Measurements from ENCODE around the gene KRTAP5-3.
"Not testable (repeated sequence)": the region's sequence is repeated elsewhere in the genome, so short reads cannot be mapped to it uniquely, and the experiment has no call there.

KRTAP5-3 gene, protein sequence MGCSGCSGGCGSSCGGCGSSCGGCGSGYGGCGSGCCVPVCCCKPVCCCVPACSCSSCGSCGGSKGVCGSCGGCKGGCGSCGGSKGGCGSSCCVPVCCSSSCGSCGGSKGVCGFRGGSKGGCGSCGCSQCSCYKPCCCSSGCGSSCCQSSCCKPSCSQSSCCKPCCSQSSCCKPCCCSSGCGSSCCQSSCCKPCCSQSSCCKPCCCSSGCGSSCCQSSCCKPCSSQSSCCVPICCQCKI

GRCh38 chr11:1608363-1608762, at the start of gene KRTAP5-3:
TSS of gene KRTAP5-3 (minus strand) at chr11:1608463. CDS start at chr11:1608385, 78 bp downstream.
- DNase-seq: no peak

GRCh38 chr11:1656670-1657069, 48.4 kb upstream of the KRTAP5-3 start:
- no peak for DNase-seq

- no peak for DNase-seq
Observed at GRCh38 chr11:1656061-1656441, 47.8 kb upstream of the KRTAP5-3 start.

- DNase-seq: no peak
Observed at GRCh38 chr11:1655168-1656060, 47.2 kb upstream of the KRTAP5-3 start.

DNA sequence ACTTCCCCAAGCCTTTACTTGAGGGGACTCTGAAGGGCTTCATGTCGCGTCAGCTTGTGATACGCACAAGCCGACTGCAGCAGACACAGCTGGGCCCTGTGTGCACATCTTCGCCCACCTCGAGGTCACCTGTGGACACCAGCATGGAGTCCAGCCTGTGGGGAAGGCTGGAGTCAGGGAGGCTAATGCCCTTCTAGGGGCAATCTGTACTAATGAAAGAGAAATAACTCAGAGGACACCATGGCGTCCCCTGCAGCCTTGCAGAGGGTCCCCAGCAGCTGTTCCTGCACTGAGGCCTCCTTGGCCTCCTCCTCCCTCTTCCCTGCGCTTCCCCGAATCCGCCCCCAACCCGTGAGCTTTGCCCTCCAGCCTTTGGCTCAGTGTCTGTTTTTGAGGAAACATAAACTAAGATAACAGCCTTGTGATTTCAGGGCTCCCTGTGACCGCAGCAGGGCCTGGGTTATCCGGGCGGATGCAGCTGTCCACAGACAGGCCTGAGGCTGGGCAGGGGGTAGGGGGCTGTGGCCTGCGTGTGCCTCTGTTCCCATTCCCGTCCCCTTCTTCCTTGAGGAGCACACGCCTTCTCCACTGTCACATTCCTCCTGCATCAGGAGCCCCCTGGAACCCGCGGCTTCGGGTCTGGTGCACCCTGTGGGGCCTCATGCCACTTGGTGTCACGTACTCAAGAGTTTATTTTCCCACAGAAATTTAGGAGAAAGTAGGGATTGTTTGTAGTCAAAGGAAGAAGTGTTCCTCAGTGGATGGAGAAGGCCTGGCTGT, 46.3 kb upstream of the KRTAP5-3 start:
- DNase-seq: no peak

DNA sequence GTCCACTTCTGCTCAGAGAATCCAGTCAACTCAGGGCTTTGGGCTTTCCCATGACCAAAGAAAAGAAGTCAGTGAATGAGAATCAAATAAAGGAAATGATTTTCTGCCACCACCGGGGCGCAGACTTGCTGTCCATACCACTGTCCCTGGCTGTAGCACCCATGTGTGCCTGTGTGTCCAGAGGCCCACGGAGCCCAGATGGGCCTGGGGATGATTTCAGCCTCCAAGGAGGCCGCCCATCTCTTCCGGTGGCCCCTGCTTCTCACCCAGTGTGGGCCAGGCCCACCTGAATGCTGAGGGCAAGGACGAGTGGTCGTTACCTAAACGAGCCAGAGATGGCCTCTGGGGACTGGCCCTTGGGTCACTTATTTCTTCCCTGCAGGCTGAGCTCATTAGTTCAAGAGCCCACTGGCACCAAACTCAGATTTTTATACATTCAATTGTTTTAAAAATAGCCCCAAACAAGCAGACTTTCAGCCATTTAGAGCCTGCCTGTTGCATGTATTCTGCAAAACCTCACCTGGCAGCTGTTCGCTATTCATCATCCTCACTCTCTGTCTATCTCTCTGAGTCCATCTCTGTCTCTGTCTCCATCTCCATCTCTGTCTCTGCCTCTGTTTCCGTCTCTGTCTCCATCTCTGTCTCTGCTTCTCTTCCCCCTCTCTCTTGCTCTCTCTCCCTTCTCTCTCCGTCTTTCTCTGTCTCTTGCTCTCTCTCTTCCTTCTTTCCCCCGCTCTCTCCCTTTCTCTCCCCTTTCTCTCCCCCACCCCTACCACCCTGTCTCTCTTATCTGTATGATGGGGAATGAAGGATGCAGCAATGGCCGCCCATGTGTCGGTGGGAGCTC, 45.5 kb upstream of the KRTAP5-3 start:
- no peak for DNase-seq

DNA sequence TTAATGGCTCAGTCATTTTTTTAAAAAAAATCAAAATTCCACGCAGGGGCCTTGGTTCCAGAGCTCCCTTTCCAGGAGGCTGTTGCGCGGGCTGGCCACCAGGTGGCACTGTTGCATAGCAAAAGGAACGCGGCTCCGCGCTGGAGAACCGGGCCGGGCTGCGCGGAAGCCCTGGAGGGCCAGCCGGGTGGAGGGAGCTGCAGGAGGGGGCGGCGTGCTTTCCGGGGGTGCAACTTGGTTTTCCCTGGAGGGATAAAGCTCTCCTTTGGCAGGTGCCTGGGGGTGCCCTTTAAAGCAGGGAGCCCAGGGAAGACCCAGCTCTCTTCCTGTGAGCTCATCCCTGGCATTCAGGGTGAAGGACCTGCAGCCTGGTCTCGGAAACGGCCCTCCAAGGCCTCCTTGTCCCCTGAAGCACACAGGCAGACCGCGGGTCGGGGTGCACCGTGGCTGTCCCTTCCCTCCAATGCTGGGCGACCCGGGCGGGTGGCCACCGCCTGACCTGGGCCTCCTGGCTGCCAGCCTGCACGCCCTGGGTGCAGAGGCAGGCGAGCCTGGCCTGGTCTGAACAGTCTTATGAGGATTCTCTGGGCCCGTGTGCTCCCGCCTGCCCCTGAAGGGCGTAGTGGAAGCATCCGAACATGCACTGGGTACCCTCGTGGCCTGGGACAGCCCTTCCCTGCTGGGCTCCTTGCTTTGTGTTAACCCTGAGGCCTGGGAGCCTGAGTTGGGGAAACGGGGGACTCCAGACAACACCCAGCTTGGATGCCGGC, 44.7 kb upstream of the KRTAP5-3 start:
- peak; percentile 66 for DNase-seq

DNA sequence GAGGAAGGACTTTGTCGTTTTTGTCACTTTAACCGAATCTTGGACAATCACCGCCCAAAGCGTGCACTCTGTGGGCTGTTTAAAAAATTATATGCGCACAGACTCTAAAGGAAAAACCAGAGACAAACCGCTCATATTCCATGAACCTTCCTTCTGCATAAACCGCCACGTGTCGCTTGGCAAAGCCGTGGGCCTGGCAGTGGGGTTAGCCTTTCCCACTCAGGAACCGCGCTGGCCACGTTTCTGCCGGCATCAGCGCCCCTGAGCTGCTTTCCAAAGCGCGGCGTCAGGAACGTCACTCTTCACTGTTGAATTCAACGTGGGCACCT, 44.1 kb upstream of the KRTAP5-3 start:
- no peak for DNase-seq

- DNase-seq: no peak
Observed at GRCh38 chr11:1652026-1652425, 43.8 kb upstream of the KRTAP5-3 start.

DNA sequence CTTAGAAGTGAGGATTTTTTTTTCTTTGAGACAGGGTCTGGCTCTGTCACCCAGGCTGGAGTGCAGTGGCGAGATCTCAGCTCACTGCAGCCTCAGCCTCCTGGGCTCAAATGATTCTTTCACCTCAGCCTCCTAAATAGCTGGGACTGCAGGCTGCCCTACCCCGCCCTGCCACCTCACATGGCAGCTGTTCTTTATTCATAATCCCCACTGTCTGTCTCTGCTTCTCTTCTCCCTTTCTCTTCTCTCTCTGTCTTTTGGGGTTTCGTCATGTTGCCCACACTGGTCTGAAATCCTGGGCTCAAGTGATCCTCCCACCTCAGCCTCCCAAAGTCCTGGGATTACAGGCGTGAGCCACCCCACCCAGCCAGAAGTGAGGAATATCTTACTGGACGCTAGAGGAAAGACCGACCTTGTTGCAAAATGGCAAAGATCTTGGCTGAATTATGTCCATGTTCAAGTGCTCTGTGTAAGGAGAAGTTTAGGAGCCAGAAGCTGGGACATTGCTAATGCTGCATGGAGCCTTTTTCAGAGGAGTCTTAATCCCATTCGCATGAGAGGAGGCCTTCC, 43.2 kb upstream of the KRTAP5-3 start:
- DNase-seq: no peak

DNA sequence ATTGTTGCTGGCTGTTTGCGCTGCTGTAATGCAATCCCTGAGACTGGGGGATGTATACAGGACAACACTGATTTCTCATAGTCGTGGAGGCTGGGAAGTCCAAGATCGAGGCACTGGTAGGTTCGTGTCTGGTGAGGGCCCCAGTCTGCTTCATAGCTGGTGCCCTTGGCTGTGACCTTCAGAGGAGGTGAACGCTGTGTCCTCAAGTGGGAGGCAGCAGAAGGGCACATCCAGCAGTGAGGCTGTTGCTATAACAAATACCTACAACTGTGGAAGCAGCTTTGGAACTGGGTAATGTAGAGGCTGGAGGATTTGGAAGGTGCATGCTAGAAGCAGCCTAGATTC, 42.6 kb upstream of the KRTAP5-3 start:
- DNase-seq: no peak

DNA sequence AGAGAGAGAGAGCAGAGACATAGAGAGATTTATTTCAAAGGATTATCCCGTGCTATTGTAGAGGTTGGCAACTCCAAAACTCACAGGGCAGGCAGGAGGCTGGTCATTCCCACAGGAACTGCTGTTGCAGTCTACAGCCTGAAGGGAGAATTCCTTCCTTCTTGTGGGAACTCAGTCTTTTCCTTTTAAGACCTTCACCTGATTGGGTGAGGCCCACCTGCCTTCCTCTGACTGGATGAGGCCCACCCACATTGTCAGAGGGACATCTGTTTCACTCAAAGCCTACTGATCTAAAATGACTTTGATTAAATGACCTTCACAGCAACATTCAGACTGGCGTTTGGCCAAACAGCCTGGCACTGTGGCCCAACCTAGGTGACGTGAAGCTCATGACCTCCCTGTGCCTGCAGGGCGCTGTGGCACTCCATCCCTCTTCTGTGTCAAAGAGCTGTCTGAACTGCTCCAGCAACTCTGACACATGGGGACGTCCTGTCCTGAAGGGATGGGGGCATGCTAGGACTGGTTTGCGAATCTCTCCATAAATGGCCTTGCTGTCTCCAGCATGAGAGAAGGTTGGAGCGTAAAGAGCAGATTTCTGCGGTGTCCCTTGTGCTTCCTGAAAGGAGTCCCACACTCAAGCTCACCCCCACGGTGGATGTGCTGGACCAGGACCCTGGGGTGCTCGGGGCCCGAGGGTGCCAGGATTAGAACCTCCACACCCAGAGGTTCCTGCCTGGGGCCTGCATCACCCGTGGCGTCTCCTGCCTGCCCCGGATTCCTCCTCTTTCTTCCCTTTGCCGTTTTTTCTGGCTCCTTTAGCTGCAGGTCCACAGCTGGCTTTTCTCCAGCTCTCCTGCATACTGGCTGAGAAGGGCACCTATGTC, 42.0 kb upstream of the KRTAP5-3 start:
- no peak for DNase-seq

- DNase-seq: no peak
Observed at GRCh38 chr11:1648653-1649420, 40.6 kb upstream of the KRTAP5-3 start.

DNA sequence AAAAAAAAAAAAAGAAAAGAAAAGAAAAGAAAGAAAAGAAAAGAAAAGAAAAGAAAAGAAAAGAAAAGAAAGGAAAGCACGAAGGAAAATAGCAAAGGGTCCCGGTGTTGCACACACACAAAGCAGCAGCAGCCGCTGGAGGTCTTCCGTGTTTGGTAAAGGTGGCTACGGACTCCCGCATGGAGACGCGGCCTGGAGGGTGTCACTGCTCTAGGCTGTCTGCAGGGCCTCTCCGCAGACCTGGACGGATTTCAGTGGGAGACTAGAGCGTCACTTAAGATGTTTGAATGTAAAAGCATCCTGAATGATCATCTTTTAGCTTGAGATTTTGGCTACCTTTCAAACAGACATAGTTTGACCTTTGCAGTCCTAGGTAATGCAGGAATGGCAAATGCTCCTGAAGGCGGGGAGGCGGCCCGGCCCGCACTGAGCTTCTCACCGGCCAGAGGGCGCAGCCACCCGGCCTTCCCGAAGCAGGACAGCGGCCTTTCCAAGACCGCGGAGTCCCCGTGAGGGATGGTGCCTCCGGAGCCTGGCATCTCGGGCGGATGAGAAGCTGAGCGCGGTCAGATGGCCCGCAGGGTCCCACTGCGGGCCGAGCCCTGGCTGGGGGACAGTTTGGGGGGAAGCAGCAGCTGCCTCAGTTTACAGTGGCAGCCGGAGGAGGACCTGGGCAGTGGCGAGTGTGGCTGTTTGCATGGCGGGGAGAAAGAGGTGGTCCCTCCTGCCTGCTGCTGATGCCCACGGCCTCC, 39.8 kb upstream of the KRTAP5-3 start:
- no peak for DNase-seq

GRCh38 chr11:1646540-1646939, 38.3 kb upstream of the KRTAP5-3 start:
- DNase-seq: not testable (repeated sequence)

GRCh38 chr11:1645357-1645821, 37.1 kb upstream of the KRTAP5-3 start:
- DNase-seq: no peak

- no peak for DNase-seq
Observed at GRCh38 chr11:1644601-1645356, 36.5 kb upstream of the KRTAP5-3 start.

DNA sequence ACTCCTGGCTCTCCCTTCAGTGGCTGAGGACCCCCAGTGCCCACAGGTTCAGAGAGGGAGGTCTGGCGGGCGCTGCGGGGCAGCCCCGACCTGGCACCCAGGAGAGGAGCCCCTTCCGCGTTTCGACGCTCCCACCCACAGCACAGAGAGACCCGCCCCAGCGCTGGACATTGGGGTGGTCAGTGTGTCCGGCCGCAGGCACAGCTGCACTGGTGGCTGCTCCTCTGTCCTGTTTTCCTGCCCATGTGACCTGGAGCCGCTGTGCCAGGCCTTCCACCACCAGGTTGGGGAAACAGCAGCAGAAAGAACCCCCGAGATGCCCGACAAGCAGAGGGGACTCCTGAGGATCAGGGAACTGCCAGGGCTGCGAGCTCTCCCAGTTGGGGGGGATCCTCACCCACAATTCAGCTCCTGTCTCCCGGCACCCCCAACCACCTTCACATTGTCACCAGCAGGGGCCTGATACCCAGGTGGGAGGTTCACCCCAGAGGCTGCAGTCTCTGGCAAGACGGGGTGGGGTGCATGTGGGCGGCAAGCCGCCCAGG, 35.0 kb upstream of the KRTAP5-3 start:
- DNase-seq: no peak
